Ascending aorta (tissue), 2 donors: Measurements from ENCODE around the gene NEUROD4. TPM values are rescaled to one million over a fixed set of nuclear protein-coding genes. Genes with fewer than 3 reads are reported as not detected.

Experiments used
- DNase-seq, 2 donors: peaks; one replicate each; pipeline ENCODE4 v3.0.0-alpha.2; 2019; ENCODE audit warnings: low spot score in 2 of 2
- H3K27ac ChIP-seq, 2 donors: fragments of 200-600 bp; sonication (generic); one replicate each; pipeline ENCODE4 v1.5.1; 2016 to 2017; ENCODE audit warnings: mild to moderate bottlenecking in 1 of 2
- H3K27me3 ChIP-seq: fragments of 200-600 bp; sonication (generic); one replicate; pipeline ENCODE4 v1.5.1; 2017
- H3K36me3 ChIP-seq, 2 donors: fragments of 200-600 bp; sonication (generic); one replicate each; pipeline ENCODE4 v1.5.1; 2016
- H3K4me1 ChIP-seq, 2 donors: fragments of 200-600 bp; sonication (generic); one replicate each; pipeline ENCODE4 v1.5.1; 2016 to 2017; ENCODE audit warnings: mild to moderate bottlenecking in 1 of 2
- H3K4me3 ChIP-seq, 2 donors: fragments of 200-600 bp; sonication (generic); one replicate each; pipeline ENCODE4 v1.5.1; 2016 to 2017; ENCODE audit warnings: mild to moderate bottlenecking in 1 of 2
- H3K9me3 ChIP-seq, 2 donors: fragments of 200-600 bp; sonication (generic); one replicate each; pipeline ENCODE4 v1.5.1; 2016
- CTCF ChIP-seq, 3 experiments: fragments of 200-600 bp in 2 of 3; fragments of 450-650 bp in 1 of 3; sonication (generic) in 2 of 3; IDR thresholded peaks; one replicate each; pipeline ENCODE4 v1.5.1; 2016 to 2019; ENCODE audit warnings: antibody characterized with exemption in 3 of 3, mild to moderate bottlenecking in 1 of 3, moderate library complexity in 1 of 3
- intact Hi-C: fragments of 100-400 bp; cut with DNase I; formaldehyde crosslinking; loops from one replicate; pipeline ENCODE4 v1.15.1; 2023
- total RNA-seq: library from RNA; depleted of rRNA; stranded (reverse); fragments of >200 nt; gene quantifications from one replicate; pipeline ENCODE4 v1.1.0, GENCODE V29; 2016

The NEUROD4 gene
- total RNA-seq, 1 donor from 2014 or later = not detected

- Histone ChIP-seq H3K27me3 (no peaks in the 10 kb centered on the region), H3K4me3 (no peak overlapping the region), H3K27ac (no peak overlapping the region), H3K36me3 (no peaks in the 10 kb centered on the region), H3K4me1 (no peaks in the 10 kb centered on the region), H3K9me3 (no peaks in the 10 kb centered on the region)
- no peak for TF ChIP-seq CTCF (IDR thresholded peaks at IDR 0.05)
- no peak for DNase-seq
- intact Hi-C loops = no loop called here
Measured at GRCh38 chr12:55039395-55040354, 19.9 kb downstream of the NEUROD4 start.

- no peak for DNase-seq
- H3K27ac ChIP-seq = no peak overlapping the region
- no peak for TF ChIP-seq CTCF (IDR thresholded peaks at IDR 0.05)
- H3K4me1 ChIP-seq = no peaks in the 10 kb centered on the region
- H3K9me3 ChIP-seq = no peaks in the 10 kb centered on the region
- H3K4me3 ChIP-seq = no peak overlapping the region
- intact Hi-C loops = no loop called here
- no peaks in the 10 kb centered on the region for H3K27me3 ChIP-seq
- H3K36me3 ChIP-seq = no peaks in the 10 kb centered on the region
Measured at GRCh38 chr12:55041345-55042055, 21.7 kb downstream of the NEUROD4 start.

- Histone ChIP-seq H3K4me1 (no peaks in the 10 kb centered on the region), H3K27me3 (no peaks in the 10 kb centered on the region), H3K27ac (no peak overlapping the region), H3K9me3 (no peaks in the 10 kb centered on the region), H3K36me3 (no peaks in the 10 kb centered on the region), H3K4me3 (no peak overlapping the region)
- TF ChIP-seq CTCF (IDR thresholded peaks at IDR 0.05) = no peak
- intact Hi-C loops = no loop called here
- DNase-seq = no peak
Measured at GRCh38 chr12:55043542-55043941, 23.8 kb downstream of the NEUROD4 start.

- intact Hi-C loops = no loop called here
- Histone ChIP-seq H3K4me3 (no peak overlapping the region), H3K36me3 (no peaks in the 10 kb centered on the region), H3K27ac (no peak overlapping the region), H3K9me3 (no peaks in the 10 kb centered on the region), H3K4me1 (no peaks in the 10 kb centered on the region), H3K27me3 (no peaks in the 10 kb centered on the region)
- no peak for TF ChIP-seq CTCF (IDR thresholded peaks at IDR 0.05)
- DNase-seq = no peak
Measured at GRCh38 chr12:55044135-55044534, 24.4 kb downstream of the NEUROD4 start.

GRCh38 chr12:55049676-55050075, 29.9 kb downstream of the NEUROD4 start:
- Histone ChIP-seq H3K27me3 (no peaks in the 10 kb centered on the region), H3K9me3 (no peaks in the 10 kb centered on the region), H3K27ac (no peak overlapping the region), H3K36me3 (no peaks in the 10 kb centered on the region), H3K4me3 (no peak overlapping the region), H3K4me1 (no peaks in the 10 kb centered on the region)
- TF ChIP-seq CTCF (IDR thresholded peaks at IDR 0.05) = no peak
- DNase-seq = no peak
- intact Hi-C loops = no loop called here
